DND-41 (cell line): ENCODE results near the gene AHRR.
"Not testable (repeated sequence)": the region's sequence is repeated elsewhere in the genome, so short reads cannot be mapped to it uniquely, and the experiment has no call there.

Experiments
- ATAC-seq: fragments of 200-7000 bp; cut with Tn5 transposase; 3 replicates; pipeline ENCODE4 v1.9.1; 2021; ENCODE audit warnings: low read depth; ENCODE audit not compliant: insufficient read depth
- DNase-seq: peaks from one replicate; pipeline ENCODE4 v3.0.0-alpha.2; 2020
- H2AFZ ChIP-seq: 2 replicates; pipeline ENCODE4 v1.6.0; 2012; ENCODE audit warnings: low read depth, low read length
- H3K27ac ChIP-seq: 2 replicates; pipeline ENCODE4 v1.5.1; 2012; ENCODE audit warnings: low read length, inconsistent platforms
- H3K27me3 ChIP-seq: fragments of 200-600 bp; sonication (generic); 2 replicates; pipeline ENCODE4 v1.6.0; 2012; ENCODE audit warnings: low read length, mild to moderate bottlenecking, inconsistent platforms; ENCODE audit not compliant: insufficient read depth, poor library complexity
- H3K36me3 ChIP-seq: 2 replicates; pipeline ENCODE4 v1.5.1; 2012; ENCODE audit warnings: low read length, inconsistent platforms; ENCODE audit not compliant: insufficient read depth
- H3K4me1 ChIP-seq: 2 replicates; pipeline ENCODE4 v1.5.1; 2012; ENCODE audit warnings: mild to moderate bottlenecking, low read length; ENCODE audit not compliant: insufficient read depth
- H3K4me2 ChIP-seq: 2 replicates; pipeline ENCODE4 v1.6.0; 2012; ENCODE audit warnings: mild to moderate bottlenecking, moderate library complexity, low read length, inconsistent platforms; ENCODE audit not compliant: insufficient read depth
- H3K4me3 ChIP-seq, 2 experiments: fragments of 200-600 bp in 1 of 2; shearing (Covaris generic) in 1 of 2; 2 replicates each; pipeline ENCODE4 v1.5.1; 2012 to 2016; ENCODE audit warnings: inconsistent platforms in 2 of 2, low read length in 2 of 2, mild to moderate bottlenecking in 2 of 2, low read depth in 1 of 2, moderate library complexity in 1 of 2
- H3K79me2 ChIP-seq: 2 replicates; pipeline ENCODE4 v1.6.0; 2012; ENCODE audit warnings: low read length, inconsistent platforms; ENCODE audit not compliant: insufficient read depth
- H3K9ac ChIP-seq: 2 replicates; pipeline ENCODE4 v1.6.0; 2012; ENCODE audit warnings: low read depth, mild to moderate bottlenecking, inconsistent platforms, low read length, moderate library complexity
- H3K9me3 ChIP-seq: 2 replicates; pipeline ENCODE4 v1.5.1; 2012; ENCODE audit warnings: low read length, moderate library complexity, mild to moderate bottlenecking, inconsistent platforms; ENCODE audit not compliant: insufficient read depth, severe bottlenecking
- H4K20me1 ChIP-seq: 2 replicates; pipeline ENCODE4 v1.6.0; 2012; ENCODE audit warnings: low read length; ENCODE audit not compliant: insufficient read depth
- CTCF ChIP-seq: IDR thresholded peaks from 2 replicates; pipeline ENCODE4 v1.5.1; 2012; ENCODE audit warnings: borderline replicate concordance, low read length, moderate library complexity, mild to moderate bottlenecking; ENCODE audit not compliant: poor library complexity, severe bottlenecking; ENCODE audit errors: extremely low read depth
- EZH2 ChIP-seq: IDR thresholded peaks from 3 replicates; pipeline ENCODE4 v1.6.1; 2012; ENCODE audit warnings: borderline replicate concordance, low read depth, mild to moderate bottlenecking, moderate library complexity, low read length, inconsistent platforms; ENCODE audit not compliant: severe bottlenecking

Gene AHRR

GRCh38 chr5:383066-383465, 61.6 kb downstream of the AHRR start:
- ATAC-seq: no peak

DNA sequence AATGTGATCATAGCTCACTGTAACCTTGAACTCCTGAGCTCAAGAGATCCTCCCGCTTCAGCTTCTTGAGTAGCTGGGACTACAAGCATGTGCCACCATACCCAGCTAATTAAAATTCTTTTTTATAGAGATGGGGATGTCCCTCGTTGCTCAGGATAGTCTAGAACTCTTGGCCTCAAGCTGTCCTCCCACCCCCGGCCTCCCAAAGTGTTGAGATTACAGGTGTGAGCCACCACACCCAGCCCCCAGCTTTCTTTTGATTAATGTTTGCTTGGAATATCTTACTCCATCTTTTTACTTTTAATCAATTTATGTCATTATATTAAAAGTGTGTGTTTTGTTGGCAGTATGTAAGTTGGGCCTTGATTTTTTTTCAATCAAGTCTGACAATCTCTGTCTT, 62.1 kb downstream of the AHRR start:
- Histone ChIP-seq H4K20me1 (no peaks in the 10 kb centered on the region), H3K79me2 (no peaks in the 10 kb centered on the region), H3K27ac (no peak overlapping the region), H3K4me3 (no peak overlapping the region), H3K9ac (no peak overlapping the region), H3K4me1 (peaks cover 7% of the 10 kb centered on the region; the same call in 1 of the 2 replicates), H3K36me3 (no peaks in the 10 kb centered on the region), H3K27me3 (no peaks in the 10 kb centered on the region), H3K4me2 (no peak overlapping the region), H2AFZ (no peak overlapping the region), H3K9me3 (peaks cover 11% of the 10 kb centered on the region)
- ATAC-seq (no peak), DNase-seq (no peak)
- no peak for TF ChIP-seq CTCF
- TF ChIP-seq EZH2: no peak

More at GRCh38 chr5:383066-383465, 61.6 kb downstream of the AHRR start:
- Histone ChIP-seq H3K27me3 (no peaks in the 10 kb centered on the region), H3K4me3 (no peak overlapping the region), H3K9me3 (peaks cover 11% of the 10 kb centered on the region), H3K4me1 (peaks cover 7% of the 10 kb centered on the region; the same call in 1 of the 2 replicates), H3K9ac (no peak overlapping the region), H3K79me2 (no peaks in the 10 kb centered on the region), H3K4me2 (no peak overlapping the region), H2AFZ (no peak overlapping the region), H3K36me3 (no peaks in the 10 kb centered on the region), H4K20me1 (no peaks in the 10 kb centered on the region), H3K27ac (no peak overlapping the region)
- DNase-seq: no peak
- TF ChIP-seq EZH2 (no peak), CTCF (no peak)

DNA sequence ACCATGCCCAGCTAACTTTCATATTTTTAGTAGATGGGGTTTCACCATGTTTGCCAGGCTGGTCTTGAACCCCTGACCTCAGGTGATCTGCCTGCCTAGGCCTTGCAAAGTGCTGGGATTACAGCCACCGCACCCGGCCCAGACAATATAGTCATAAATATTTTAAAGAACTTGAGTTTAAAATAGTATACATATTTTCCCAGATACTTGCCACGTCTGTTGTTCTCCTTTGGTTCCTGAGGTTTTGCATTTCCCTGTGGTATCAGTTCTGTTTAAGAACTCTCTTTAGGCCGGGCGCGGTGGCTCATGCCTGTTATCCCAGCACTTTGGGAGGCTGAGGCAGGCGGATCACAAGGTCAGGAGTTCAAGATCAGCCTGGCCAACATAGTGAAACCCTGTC, 63.1 kb downstream of the AHRR start:
- peaks cover 11% of the 10 kb centered on the region for H3K9me3 ChIP-seq
- not testable (repeated sequence) for H3K79me2 ChIP-seq, H3K4me3 ChIP-seq, H3K4me1 ChIP-seq, H4K20me1 ChIP-seq, H3K27ac ChIP-seq, ATAC-seq, H3K27me3 ChIP-seq, H3K36me3 ChIP-seq, H3K4me2 ChIP-seq, H2AFZ ChIP-seq, H3K9ac ChIP-seq, DNase-seq

- Histone ChIP-seq H3K27me3 (no peaks in the 10 kb centered on the region), H3K9me3 (peaks cover 11% of the 10 kb centered on the region), H4K20me1 (no peaks in the 10 kb centered on the region), H3K79me2 (no peaks in the 10 kb centered on the region), H3K36me3 (no peaks in the 10 kb centered on the region), H3K4me1 (no peaks in the 10 kb centered on the region; the same call in 1 of the 2 replicates), H3K4me2 (no peak overlapping the region), H3K4me3 (no peak overlapping the region), H3K27ac (no peak overlapping the region), H2AFZ (no peak overlapping the region), H3K9ac (no peak overlapping the region)
- TF ChIP-seq CTCF (no peak), EZH2 (no peak)
- DNase-seq (no peak), ATAC-seq (no peak)
These were observed 63.8 kb downstream of the AHRR start for GRCh38 chr5:385321-385720.
